ENCODE measurements around the gene TMEM8B.
A peak's percentile ranks its signal among the peaks of the same experiment; 100 is the strongest.

The TMEM8B gene, protein sequence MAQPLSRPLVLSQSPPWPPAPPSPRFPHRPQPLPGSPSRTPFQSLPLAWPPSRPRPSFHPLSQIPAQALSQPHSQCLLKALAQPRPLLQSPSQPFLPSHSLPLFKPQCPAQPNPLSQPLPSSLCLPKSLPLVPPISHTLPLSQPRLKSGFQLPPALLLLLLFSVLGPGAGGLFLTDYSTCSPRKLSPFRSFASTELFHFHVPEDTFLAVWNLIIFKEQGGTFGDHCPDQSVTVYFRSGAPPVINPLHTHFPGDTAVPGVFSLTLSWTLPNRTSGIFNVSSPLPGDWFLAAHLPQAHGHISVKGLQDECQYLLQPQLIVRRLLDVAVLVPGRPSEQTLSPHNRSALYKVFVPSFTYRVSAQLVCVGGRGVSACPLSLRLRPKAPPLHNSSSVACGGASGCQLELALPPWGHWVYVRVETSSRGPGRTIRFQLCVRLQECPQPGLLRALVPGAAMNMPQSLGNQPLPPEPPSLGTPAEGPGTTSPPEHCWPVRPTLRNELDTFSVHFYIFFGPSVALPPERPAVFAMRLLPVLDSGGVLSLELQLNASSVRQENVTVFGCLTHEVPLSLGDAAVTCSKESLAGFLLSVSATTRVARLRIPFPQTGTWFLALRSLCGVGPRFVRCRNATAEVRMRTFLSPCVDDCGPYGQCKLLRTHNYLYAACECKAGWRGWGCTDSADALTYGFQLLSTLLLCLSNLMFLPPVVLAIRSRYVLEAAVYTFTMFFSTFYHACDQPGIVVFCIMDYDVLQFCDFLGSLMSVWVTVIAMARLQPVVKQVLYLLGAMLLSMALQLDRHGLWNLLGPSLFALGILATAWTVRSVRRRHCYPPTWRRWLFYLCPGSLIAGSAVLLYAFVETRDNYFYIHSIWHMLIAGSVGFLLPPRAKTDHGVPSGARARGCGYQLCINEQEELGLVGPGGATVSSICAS

GRCh38 chr9:35829084-35829763 is at the start of gene TMEM8B:
Gene TMEM8B (plus strand): TSS chr9:35829228. CDS start chr9:35829448, 220 bp downstream.
- DNase-seq (ENCODE audit: low read depth in 2 of 2), result peak; percentile 93 to 95

DNA sequence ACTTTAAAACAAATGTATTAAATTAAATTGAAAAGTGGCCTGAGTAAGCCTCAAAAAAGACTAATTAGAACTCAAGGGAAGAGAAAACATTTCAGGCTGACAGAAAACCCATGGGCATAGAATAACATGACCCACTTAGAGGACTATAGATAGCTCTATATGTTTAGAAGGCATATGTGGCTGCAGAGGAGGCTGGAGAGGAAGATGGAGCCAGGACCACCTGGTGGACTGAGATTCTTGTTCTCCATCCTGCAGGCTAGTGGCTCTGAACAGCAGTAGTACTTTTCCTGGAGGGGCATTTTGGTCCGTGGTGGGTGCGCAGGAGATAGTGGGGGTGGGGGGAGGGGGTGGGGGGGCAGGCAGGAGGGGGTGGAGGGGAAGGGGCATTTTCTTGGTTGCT is 48.0 kb upstream of the TMEM8B start:
- no peak for DNase-seq (ENCODE audit: low read depth in 2 of 2)

GRCh38 chr9:35783418-35783817 is 45.6 kb upstream of the TMEM8B start:
- no peak for DNase-seq (ENCODE audit: low read depth in 2 of 2)

DNA sequence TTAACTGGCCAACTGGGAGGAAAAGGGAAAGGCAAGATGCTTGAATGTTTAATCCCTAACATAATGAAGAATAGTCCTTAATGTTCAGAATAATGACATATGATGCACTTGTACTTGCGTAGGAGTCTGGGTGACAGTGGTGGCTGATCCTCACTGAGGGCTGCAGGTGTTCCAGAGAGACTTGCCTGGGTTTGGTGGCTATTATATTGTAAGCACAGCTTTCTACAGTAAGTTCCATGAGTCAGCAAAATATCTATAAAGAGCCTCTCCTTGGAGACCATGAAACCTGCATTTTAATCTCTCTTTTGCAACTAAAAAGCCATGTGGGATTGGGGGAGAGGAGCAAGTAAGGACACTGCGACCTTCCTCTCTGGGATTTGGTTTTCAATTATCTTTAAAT is 39.5 kb upstream of the TMEM8B start:
- no peak for DNase-seq (ENCODE audit: low read depth in 2 of 2)

- no peak for DNase-seq (ENCODE audit: low read depth in 2 of 2)
Measured at GRCh38 chr9:35790025-35790384, 39.0 kb upstream of the TMEM8B start.

- peak; percentile 9 to 26 for DNase-seq (ENCODE audit: low read depth in 2 of 2)
Measured at GRCh38 chr9:35790385-35791296, 38.4 kb upstream of the TMEM8B start.

GRCh38 chr9:35791297-35791921 is 37.6 kb upstream of the TMEM8B start, which contains the start of gene NPR2:
Gene NPR2 (plus strand): TSS chr9:35791591. CDS start chr9:35792409, 818 bp downstream.
- no peak for DNase-seq (ENCODE audit: low read depth in 2 of 2)

DNA sequence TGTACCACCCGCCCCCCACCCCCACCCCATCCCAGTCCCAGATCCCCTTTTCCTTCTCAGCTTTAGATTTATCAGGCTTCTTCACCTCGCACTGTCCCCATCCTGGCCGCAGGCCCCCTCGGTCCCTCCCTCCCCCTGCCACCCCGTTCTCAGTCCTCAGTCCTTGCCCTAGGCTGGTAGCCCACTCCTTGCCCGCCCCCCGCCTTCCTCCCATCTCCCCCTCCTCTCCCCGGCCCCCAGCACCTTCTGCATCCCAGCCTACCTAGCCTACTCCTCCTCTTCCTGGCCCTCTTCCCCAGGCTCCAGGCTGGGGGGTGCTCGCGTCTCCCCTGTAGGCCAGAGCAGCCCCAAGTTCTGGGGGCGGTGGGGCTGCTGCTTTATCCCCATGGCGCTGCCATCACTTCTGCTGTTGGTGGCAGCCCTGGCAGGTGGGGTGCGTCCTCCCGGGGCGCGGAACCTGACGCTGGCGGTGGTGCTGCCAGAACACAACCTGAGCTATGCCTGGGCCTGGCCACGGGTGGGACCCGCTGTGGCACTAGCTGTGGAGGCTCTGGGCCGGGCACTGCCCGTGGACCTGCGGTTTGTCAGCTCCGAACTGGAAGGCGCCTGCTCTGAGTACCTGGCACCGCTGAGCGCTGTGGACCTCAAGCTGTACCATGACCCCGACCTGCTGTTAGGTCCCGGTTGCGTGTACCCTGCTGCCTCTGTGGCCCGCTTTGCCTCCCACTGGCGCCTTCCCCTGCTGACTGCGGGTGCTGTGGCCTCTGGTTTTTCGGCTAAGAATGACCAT is 36.8 kb upstream of the TMEM8B start:
- DNase-seq (ENCODE audit: low read depth in 2 of 2), result no peak

DNA sequence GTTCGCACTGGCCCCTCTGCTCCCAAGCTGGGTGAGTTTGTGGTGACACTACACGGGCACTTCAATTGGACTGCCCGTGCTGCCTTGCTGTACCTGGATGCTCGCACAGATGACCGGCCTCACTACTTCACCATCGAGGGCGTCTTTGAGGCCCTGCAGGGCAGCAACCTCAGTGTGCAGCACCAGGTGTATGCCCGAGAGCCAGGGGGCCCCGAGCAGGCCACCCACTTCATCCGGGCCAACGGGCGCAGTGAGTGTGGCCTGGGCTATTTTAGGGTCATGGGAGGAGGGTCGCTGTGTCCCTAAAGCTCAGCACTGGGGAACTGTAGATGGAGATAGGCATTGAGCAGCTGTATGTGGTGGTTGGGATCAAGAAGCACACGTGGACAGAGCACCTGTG is 36.2 kb upstream of the TMEM8B start:
- DNase-seq (ENCODE audit: low read depth in 2 of 2), result no peak

DNA sequence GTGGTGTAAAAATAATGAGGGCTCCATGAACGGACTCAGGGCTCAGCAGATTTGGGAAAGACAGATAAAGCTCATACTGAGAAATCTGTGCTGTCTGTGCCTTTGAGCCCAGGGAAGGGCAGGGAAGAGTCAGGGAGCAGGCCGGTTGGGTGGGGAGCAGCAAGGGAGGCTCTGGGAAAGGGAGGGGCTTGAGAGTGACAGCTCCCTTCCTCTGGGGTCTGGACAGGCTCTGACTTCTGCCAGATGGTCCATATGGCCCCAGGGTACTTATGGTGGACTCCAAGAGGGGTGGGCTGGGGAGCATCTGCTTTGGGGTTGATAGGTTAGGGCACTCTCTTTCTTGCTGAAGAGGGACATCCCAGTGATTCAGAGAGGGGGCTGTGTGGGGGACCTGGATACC is 35.6 kb upstream of the TMEM8B start:
- no peak for DNase-seq (ENCODE audit: low read depth in 2 of 2)

DNA sequence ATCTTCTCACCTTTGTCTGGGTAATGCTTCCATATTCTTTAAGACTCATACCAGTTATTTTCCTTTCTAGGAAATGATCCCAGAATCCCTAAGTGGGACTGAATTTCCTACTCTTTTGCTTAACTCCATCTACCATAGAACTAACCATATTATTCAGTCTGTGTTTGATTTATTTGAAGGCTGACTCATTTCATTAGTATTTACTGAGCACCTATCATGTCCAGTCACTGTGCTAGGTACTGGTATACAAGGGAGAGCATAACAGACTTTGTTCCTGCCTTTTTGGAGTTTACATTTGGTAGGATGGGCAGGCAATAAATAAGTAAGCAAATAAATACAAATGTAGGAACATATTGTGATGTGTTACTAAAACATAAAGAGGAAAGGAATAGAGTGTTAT is 33.3 kb upstream of the TMEM8B start:
- DNase-seq (ENCODE audit: low read depth in 2 of 2), result no peak

GRCh38 chr9:35797311-35798109 is 31.5 kb upstream of the TMEM8B start:
- DNase-seq (ENCODE audit: low read depth in 2 of 2), result no peak

GRCh38 chr9:35798658-35799374 is 30.2 kb upstream of the TMEM8B start:
- peak in 1 of 2 donors; percentile 18 for DNase-seq (ENCODE audit: low read depth in 2 of 2)

GRCh38 chr9:35800530-35800929 is 28.5 kb upstream of the TMEM8B start:
- DNase-seq (ENCODE audit: low read depth in 2 of 2), result no peak

DNA sequence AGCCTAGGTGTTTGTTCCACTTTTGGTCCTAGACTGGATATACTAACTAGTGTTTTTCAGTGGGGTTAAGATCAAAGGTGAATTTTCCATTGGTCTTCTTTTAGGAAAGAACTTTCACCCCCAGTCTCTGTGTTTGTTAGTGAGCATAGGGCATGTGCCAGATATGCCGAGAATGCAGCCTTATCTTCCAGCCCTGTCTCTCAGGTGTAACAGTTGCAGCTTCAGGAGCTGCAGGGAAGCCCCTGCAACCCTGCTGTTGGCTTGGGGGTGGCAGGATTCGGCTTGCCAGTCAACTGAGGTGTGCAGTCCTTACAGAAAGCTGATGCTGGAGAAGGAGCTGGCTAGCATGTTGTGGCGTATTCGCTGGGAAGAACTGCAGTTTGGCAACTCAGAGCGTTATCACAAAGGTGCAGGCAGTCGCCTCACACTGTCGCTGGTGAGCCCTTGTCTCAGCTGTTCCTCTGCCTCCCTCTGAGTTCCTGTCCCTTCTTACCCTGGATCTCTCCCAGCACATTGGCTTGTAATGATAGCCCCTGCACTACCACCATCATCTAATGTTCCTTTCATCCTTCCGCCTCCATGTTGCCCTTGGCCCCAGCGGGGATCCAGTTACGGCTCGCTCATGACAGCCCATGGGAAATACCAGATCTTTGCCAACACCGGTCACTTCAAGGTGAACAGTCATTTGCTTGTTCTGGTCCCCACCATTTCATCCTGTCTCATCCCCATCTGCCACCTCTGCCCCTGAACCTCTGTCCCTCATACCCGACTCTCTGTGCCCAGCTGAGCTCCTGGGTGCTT is 27.5 kb upstream of the TMEM8B start:
- DNase-seq (ENCODE audit: low read depth in 2 of 2), result no peak

GRCh38 chr9:35806101-35806500 is 22.9 kb upstream of the TMEM8B start:
- no peak for DNase-seq (ENCODE audit: low read depth in 2 of 2)

GRCh38 chr9:35808433-35808832 is 20.6 kb upstream of the TMEM8B start:
- DNase-seq (ENCODE audit: low read depth in 2 of 2), result no peak

All from stimulated activated CD8-positive, alpha-beta memory T cell treated with anti-CD3 and anti-CD28 coated beads, Interleukin-2, amount 100 ng/mL, for 48 hours (primary cell).